Measurements from ENCODE around the gene DPP9.

DNA sequence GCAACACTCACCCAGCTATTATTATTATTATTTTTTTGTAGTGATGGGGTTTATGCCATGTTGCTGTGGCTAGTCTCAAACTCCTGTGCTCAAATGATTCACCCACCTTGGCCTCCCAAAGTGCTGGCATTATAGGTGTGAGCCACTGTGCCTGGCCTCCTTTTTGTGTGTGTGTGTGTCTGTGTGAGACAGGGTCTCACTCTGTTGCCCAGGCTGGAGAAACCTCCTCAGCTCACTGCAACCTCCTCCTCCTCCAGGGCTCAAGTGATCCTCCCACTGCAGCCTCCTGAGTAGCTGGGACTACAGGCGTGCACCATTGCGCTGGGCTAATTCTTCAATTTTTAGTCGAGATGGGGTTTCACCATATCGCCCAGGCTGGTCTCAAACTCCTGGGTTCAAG lies 49.9 kb downstream of the DPP9 start:
- TF ChIP-seq, protein P1, sequence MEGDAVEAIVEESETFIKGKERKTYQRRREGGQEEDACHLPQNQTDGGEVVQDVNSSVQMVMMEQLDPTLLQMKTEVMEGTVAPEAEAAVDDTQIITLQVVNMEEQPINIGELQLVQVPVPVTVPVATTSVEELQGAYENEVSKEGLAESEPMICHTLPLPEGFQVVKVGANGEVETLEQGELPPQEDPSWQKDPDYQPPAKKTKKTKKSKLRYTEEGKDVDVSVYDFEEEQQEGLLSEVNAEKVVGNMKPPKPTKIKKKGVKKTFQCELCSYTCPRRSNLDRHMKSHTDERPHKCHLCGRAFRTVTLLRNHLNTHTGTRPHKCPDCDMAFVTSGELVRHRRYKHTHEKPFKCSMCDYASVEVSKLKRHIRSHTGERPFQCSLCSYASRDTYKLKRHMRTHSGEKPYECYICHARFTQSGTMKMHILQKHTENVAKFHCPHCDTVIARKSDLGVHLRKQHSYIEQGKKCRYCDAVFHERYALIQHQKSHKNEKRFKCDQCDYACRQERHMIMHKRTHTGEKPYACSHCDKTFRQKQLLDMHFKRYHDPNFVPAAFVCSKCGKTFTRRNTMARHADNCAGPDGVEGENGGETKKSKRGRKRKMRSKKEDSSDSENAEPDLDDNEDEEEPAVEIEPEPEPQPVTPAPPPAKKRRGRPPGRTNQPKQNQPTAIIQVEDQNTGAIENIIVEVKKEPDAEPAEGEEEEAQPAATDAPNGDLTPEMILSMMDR (IDR thresholded peaks at IDR 0.05; ENCODE audit: control extremely low read depth in 1 of 3, insufficient read depth in 1 of 3, low read depth in 1 of 3, low read length in 3 of 3), result no peak
- TF ChIP-seq POLR2AphosphoS5 (IDR thresholded peaks at IDR 0.05; ENCODE audit: low read depth, low read length), result no peak
- no peak for TF ChIP-seq ZNF274 (IDR thresholded peaks at IDR 0.05; ENCODE audit: borderline replicate concordance, extremely low read depth, low read length)
- no peak for TF ChIP-seq RNF2 (IDR thresholded peaks at IDR 0.05; ENCODE audit: borderline replicate concordance, low read depth, low read length, missing control alignments, poor library complexity, severe bottlenecking)
- no peak for TF ChIP-seq SRF (IDR thresholded peaks at IDR 0.05; ENCODE audit: low read depth, low read length)
- TF ChIP-seq EZH2 (IDR thresholded peaks at IDR 0.05; ENCODE audit: low read depth, low read length, severe bottlenecking), result no peak
- TF ChIP-seq SUZ12 (IDR thresholded peaks at IDR 0.05; ENCODE audit: low read length), result no peak
- TF ChIP-seq RBBP5 (IDR thresholded peaks at IDR 0.05; ENCODE audit: borderline replicate concordance, low read depth, low read length), result no peak
- TF ChIP-seq EGR1 (IDR thresholded peaks at IDR 0.05; ENCODE audit: borderline replicate concordance, low read depth, low read length), result no peak
- no peak for TF ChIP-seq MAFK (IDR thresholded peaks at IDR 0.05; ENCODE audit: low read depth, low read length)
- TF ChIP-seq JUND (IDR thresholded peaks at IDR 0.05; ENCODE audit: low read length), result no peak
- no peak for TF ChIP-seq CHD1 (IDR thresholded peaks at IDR 0.05; ENCODE audit: low read depth, low read length)
- TF ChIP-seq TBP (IDR thresholded peaks at IDR 0.05; ENCODE audit: low read depth, low read length), result no peak
- TF ChIP-seq POLR2A (IDR thresholded peaks at IDR 0.05; ENCODE audit: control extremely low read depth in 1 of 2, low read depth in 2 of 2, low read length in 2 of 2), result no peak
